Peyer's patch (tissue), 4 donors: ENCODE results near the gene SCAP.

Source experiments
- POLR2A ChIP-seq, 2 donors: fragments of 450-650 bp; IDR thresholded peaks; one replicate each; pipeline ENCODE4 v1.5.1; 2017; ENCODE audit warnings: antibody characterized with exemption in 2 of 2, mild to moderate bottlenecking in 2 of 2, moderate library complexity in 2 of 2
- TF ChIP-seq, protein P1 (sequence below), 6 experiments: fragments of 450-650 bp in 4 of 6; fragments of 200-600 bp in 2 of 6; sonication (generic) in 1 of 6; IDR thresholded peaks; one replicate each; pipeline ENCODE4 v1.5.1; 2017 to 2019; ENCODE audit warnings: antibody characterized with exemption in 6 of 6, mild to moderate bottlenecking in 3 of 6, moderate library complexity in 1 of 6

DNA sequence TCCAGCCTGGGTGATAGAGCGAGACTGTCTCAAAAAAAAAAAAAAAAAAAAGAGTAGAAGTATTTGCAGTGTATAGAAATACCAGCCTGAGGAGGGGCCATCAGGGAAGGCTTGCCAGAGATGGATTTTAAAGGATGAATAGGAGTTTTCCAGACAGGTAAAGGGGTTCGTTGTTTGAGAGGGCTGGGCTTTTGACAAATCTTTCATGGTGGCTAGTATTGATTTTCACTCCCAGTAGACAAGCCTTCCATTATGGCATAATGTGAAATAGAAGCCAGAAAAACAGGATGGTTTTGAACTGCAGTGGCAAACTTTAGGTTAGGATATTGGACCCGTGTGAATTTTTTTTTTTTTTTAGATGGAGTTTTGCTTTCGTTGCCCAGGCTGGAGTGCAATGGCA lies 91.3 kb downstream of the SCAP start:
- TF ChIP-seq, protein P1, sequence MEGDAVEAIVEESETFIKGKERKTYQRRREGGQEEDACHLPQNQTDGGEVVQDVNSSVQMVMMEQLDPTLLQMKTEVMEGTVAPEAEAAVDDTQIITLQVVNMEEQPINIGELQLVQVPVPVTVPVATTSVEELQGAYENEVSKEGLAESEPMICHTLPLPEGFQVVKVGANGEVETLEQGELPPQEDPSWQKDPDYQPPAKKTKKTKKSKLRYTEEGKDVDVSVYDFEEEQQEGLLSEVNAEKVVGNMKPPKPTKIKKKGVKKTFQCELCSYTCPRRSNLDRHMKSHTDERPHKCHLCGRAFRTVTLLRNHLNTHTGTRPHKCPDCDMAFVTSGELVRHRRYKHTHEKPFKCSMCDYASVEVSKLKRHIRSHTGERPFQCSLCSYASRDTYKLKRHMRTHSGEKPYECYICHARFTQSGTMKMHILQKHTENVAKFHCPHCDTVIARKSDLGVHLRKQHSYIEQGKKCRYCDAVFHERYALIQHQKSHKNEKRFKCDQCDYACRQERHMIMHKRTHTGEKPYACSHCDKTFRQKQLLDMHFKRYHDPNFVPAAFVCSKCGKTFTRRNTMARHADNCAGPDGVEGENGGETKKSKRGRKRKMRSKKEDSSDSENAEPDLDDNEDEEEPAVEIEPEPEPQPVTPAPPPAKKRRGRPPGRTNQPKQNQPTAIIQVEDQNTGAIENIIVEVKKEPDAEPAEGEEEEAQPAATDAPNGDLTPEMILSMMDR (IDR thresholded peaks at IDR 0.05): no peak
- no peak for TF ChIP-seq POLR2A (IDR thresholded peaks at IDR 0.05)
